Endodermal cell (in vitro differentiated cells): ENCODE measurements around the gene P3H1. TPM values are rescaled to one million over a fixed set of nuclear protein-coding genes. Genes with fewer than 3 reads are reported as not detected.

Experiments used
- DNase-seq: peaks from one replicate; pipeline ENCODE4 v3.0.0-alpha.2; 2017
- H3K27ac ChIP-seq: 2 replicates; pipeline ENCODE4 v1.5.1; 2013; ENCODE audit warnings: mild to moderate bottlenecking, low read depth, low read length, moderate library complexity
- H3K27me3 ChIP-seq: 2 replicates; pipeline ENCODE4 v1.6.1; 2013; ENCODE audit warnings: mild to moderate bottlenecking, low read length, moderate library complexity; ENCODE audit not compliant: insufficient read depth, control insufficient read depth, poor library complexity, severe bottlenecking
- H3K36me3 ChIP-seq: 2 replicates; pipeline ENCODE4 v1.7.0; 2013; ENCODE audit warnings: mild to moderate bottlenecking, low read length, moderate library complexity; ENCODE audit not compliant: control insufficient read depth, insufficient read depth
- H3K4me1 ChIP-seq: one replicate; pipeline ENCODE4 v1.7.0; 2013; ENCODE audit warnings: low read length; ENCODE audit not compliant: control insufficient read depth, insufficient read depth
- H3K4me3 ChIP-seq: 2 replicates; pipeline ENCODE4 v1.5.1; 2013; ENCODE audit warnings: mild to moderate bottlenecking, low read length, moderate library complexity
- H3K9ac ChIP-seq: 2 replicates; pipeline ENCODE4 v1.6.1; 2013; ENCODE audit warnings: mild to moderate bottlenecking, low read length, moderate library complexity; ENCODE audit not compliant: poor library complexity, severe bottlenecking; ENCODE audit errors: extremely low read depth
- H3K9me3 ChIP-seq: 2 replicates; pipeline ENCODE4 v1.6.1; 2013; ENCODE audit warnings: mild to moderate bottlenecking, low read length, moderate library complexity; ENCODE audit not compliant: control insufficient read depth
- H3K27ac Mint-ChIP-seq: 2 replicates; pipeline ENCODE4 v1.8.0; 2020; ENCODE audit warnings: mixed read lengths
- H3K27me3 Mint-ChIP-seq: 2 replicates; pipeline ENCODE4 v1.8.0; 2021; ENCODE audit warnings: mild to moderate bottlenecking, mixed read lengths; ENCODE audit not compliant: insufficient read depth
- H3K36me3 Mint-ChIP-seq: 2 replicates; pipeline ENCODE4 v1.8.0; 2020; ENCODE audit warnings: low read depth, mixed read lengths
- H3K4me1 Mint-ChIP-seq: 2 replicates; pipeline ENCODE4 v1.8.0; 2020; ENCODE audit warnings: mixed read lengths
- H3K4me3 Mint-ChIP-seq: 2 replicates; pipeline ENCODE4 v1.8.0; 2020; ENCODE audit warnings: mild to moderate bottlenecking, moderate library complexity, mixed read lengths
- H3K9me3 Mint-ChIP-seq: 2 replicates; pipeline ENCODE4 v1.8.0; 2020; ENCODE audit warnings: mild to moderate bottlenecking, mixed read lengths
- WGBS, 2 experiments: methylation state at CpG; one replicate each; pipeline versions ENCODE4 v1.1.5 to v1.1.7; 2013; ENCODE audit warnings: missing lambda C conversion rate in 2 of 2, mixed read lengths in 1 of 2; ENCODE audit not compliant: insufficient coverage in 1 of 2, insufficient read length in 1 of 2; 5-methylcytosine and 5-hydroxymethylcytosine counted together
- total RNA-seq, 2 donors: library from RNA; stranded (reverse); fragmentation: NEBNext Ultra II Directional in 1 of 2; extraction: Animal tissue kit (Norgen Biotek cat#: 25700) in 1 of 2; gene quantifications; 2 replicates in 1 of 2; 3 replicates in 1 of 2; pipeline ENCODE4 v1.2.1, GENCODE V29; 2021
- TF ChIP-seq, protein P1 (sequence below): fragments of 200-600 bp; sonication (generic); conservative IDR thresholded peaks from 2 replicates; pipeline ENCODE4 v1.5.0; 2021; ENCODE audit warnings: antibody characterized with exemption, mild to moderate bottlenecking

P3H1 gene
- total RNA-seq, 2 donors from 2014 or later = 51.7 to 68.3 TPM

DNA sequence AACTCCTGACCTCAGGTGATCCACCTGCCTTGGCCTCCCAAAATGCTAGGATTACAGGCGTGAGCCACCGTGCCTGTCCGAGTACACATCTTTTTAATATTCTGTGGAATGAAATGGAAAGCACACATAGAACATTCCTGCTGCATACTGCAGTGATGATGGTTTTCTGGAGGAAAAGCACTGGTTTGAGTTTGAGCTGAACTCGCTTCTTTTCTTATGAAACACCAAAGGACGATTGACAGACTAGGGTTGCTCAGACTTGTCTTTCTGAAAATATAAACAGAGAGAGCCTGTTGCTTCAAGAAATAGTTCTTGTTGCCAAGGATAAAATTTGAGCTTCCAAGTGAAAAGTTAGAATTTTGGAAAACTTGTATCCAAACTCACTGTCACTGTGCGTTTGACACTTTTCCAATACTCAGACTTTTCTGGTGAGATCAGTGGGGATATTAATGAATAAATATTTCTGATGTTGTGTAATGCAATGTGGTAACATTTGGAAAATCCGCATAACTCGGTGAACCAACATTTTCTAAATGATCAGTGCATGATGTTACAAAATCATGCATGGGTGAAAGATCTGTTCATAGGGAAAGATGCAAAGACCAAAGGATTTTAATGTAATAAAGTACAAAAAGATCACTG lies 35.1 kb upstream of the P3H1 start:
- H3K27me3 ChIP-seq = no peaks in the 10 kb centered on the region
- peaks cover 33% of the 10 kb centered on the region for H3K36me3 Mint-ChIP-seq
- H3K4me1 Mint-ChIP-seq = peaks cover 9% of the 10 kb centered on the region
- H3K9me3 Mint-ChIP-seq = peaks cover 27% of the 10 kb centered on the region
- TF ChIP-seq, protein P1, sequence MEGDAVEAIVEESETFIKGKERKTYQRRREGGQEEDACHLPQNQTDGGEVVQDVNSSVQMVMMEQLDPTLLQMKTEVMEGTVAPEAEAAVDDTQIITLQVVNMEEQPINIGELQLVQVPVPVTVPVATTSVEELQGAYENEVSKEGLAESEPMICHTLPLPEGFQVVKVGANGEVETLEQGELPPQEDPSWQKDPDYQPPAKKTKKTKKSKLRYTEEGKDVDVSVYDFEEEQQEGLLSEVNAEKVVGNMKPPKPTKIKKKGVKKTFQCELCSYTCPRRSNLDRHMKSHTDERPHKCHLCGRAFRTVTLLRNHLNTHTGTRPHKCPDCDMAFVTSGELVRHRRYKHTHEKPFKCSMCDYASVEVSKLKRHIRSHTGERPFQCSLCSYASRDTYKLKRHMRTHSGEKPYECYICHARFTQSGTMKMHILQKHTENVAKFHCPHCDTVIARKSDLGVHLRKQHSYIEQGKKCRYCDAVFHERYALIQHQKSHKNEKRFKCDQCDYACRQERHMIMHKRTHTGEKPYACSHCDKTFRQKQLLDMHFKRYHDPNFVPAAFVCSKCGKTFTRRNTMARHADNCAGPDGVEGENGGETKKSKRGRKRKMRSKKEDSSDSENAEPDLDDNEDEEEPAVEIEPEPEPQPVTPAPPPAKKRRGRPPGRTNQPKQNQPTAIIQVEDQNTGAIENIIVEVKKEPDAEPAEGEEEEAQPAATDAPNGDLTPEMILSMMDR = no peak
- 94% methylated on average over 8 of the region's 8 CpGs for WGBS, 2 experiments
- no peak overlapping the region for H3K4me3 Mint-ChIP-seq
- no peaks in the 10 kb centered on the region for H3K4me1 ChIP-seq
- no peak for DNase-seq
- H3K9me3 ChIP-seq = peaks cover 24% of the 10 kb centered on the region
- no peak overlapping the region for H3K27ac Mint-ChIP-seq
- no peak overlapping the region for H3K27ac ChIP-seq
- peaks cover 22% of the 10 kb centered on the region for H3K36me3 ChIP-seq
- no peak overlapping the region for H3K9ac ChIP-seq
- H3K4me3 ChIP-seq = no peak overlapping the region
- no peaks in the 10 kb centered on the region for H3K27me3 Mint-ChIP-seq

DNA sequence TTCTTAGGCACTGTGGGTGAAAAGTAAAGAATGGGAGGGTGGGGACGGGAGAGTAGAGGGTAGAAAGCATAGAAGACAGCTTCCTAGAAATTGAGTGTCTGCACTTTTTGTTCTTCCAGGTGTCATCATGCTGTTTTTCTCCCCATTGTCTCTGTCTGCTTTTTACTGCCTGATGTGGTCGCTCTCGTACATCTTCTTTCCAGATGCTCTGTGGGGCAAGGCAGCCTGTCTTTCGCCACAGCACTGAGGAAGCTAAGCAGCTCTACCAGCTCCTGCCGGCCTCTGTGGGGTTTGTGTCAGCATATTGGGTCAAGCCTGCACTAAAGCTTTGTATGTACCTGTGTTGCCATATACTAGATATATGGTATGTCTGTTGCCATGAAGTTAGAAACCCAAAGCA lies 31.2 kb upstream of the P3H1 start:
- no peak overlapping the region for H3K9ac ChIP-seq
- H3K4me1 Mint-ChIP-seq = peaks cover 9% of the 10 kb centered on the region
- DNase-seq = no peak
- peaks cover 4% of the 10 kb centered on the region for H3K9me3 Mint-ChIP-seq
- no peak overlapping the region for H3K27ac Mint-ChIP-seq
- 89 to 100% methylated on average over 1 to 5 of the region's 5 CpGs for WGBS, 2 experiments
- no peaks in the 10 kb centered on the region for H3K27me3 ChIP-seq
- TF ChIP-seq, protein P1 = no peak
- no peaks in the 10 kb centered on the region for H3K36me3 ChIP-seq
- H3K36me3 Mint-ChIP-seq = no peaks in the 10 kb centered on the region
- no peaks in the 10 kb centered on the region for H3K9me3 ChIP-seq
- H3K27ac ChIP-seq = no peak overlapping the region
- H3K4me1 ChIP-seq = no peaks in the 10 kb centered on the region
- no peak overlapping the region for H3K4me3 Mint-ChIP-seq
- peaks cover 3% of the 10 kb centered on the region for H3K27me3 Mint-ChIP-seq
- H3K4me3 ChIP-seq = no peak overlapping the region

DNA sequence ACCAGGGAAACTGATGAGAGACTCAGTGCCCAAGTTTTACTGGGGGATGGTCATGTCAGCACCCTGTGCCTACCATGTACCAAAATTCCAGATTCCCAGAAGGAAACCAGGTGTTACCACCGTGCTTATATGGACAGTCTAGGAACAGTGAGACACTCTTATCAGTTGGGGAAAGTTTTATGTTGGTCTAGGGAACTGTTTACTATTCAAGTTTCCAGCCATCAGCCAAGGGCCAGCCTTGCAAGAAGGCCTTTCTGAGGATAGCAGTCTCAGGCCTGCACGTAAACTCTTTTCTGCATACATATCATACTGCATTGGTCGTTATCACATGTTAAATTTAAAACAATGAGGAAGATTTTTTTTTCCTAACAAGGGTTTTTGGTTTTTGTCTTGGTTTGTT lies 30.6 kb upstream of the P3H1 start:
- H3K27me3 ChIP-seq = no peaks in the 10 kb centered on the region
- H3K9ac ChIP-seq = no peak overlapping the region
- Mint-ChIP-seq H3K4me1 (peaks cover 9% of the 10 kb centered on the region), H3K27ac (no peak overlapping the region), H3K9me3 (peaks cover 3% of the 10 kb centered on the region), H3K4me3 (no peak overlapping the region), H3K27me3 (peaks cover 3% of the 10 kb centered on the region), H3K36me3 (no peaks in the 10 kb centered on the region)
- no peaks in the 10 kb centered on the region for H3K4me1 ChIP-seq
- H3K4me3 ChIP-seq = no peak overlapping the region
- WGBS, 2 experiments = 98% methylated on average over 3 of the region's 3 CpGs; no CpG with 5 or more reads in 1 of the 2 experiments
- H3K36me3 ChIP-seq = no peaks in the 10 kb centered on the region
- no peak overlapping the region for H3K27ac ChIP-seq
- TF ChIP-seq, protein P1 = no peak
- H3K9me3 ChIP-seq = no peaks in the 10 kb centered on the region
- DNase-seq = no peak
